ENCODE measurements around the gene KRT85.

The KRT85 gene

GRCh38 chr12:52334185-52334584, 33.1 kb downstream of the KRT85 start:
- TF ChIP-seq ZFX (IDR thresholded peaks at IDR 0.05; ENCODE audit: borderline replicate concordance) (no peak), CTCF (IDR thresholded peaks at IDR 0.05) (no peak)
- no peak overlapping the region for H3K27ac ChIP-seq

- H3K27ac ChIP-seq = no peak overlapping the region
- TF ChIP-seq CTCF (IDR thresholded peaks at IDR 0.05) (no peak), ZFX (IDR thresholded peaks at IDR 0.05; ENCODE audit: borderline replicate concordance) (no peak)
These were observed 34.0 kb downstream of the KRT85 start for GRCh38 chr12:52333321-52333720.

- TF ChIP-seq ZFX (IDR thresholded peaks at IDR 0.05; ENCODE audit: borderline replicate concordance) (no peak), CTCF (IDR thresholded peaks at IDR 0.05) (no peak)
- H3K27ac ChIP-seq = no peak overlapping the region
These were observed 34.9 kb downstream of the KRT85 start for GRCh38 chr12:52332381-52332780.

DNA sequence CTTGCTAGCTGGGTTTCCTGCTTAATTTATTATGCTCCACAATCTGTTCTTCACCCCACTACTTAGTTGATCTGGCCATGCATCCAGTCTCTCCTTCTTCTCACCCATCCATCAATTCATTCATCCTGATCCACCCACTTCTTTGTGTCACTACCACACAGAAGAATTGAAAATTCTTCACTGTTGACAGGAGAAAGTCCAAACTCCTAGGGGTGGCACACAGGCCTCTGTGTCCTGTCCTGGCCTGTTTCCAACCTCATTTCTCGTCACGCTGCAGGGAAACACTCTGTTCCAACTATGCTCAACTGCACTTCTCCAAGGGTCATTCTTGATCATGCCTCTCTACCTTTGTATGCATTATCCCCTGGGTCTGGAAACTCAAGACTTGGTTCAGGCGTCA, 35.4 kb downstream of the KRT85 start:
- H3K27ac ChIP-seq = no peak overlapping the region
- TF ChIP-seq CTCF (IDR thresholded peaks at IDR 0.05) (no peak), ZFX (IDR thresholded peaks at IDR 0.05; ENCODE audit: borderline replicate concordance) (no peak)

DNA sequence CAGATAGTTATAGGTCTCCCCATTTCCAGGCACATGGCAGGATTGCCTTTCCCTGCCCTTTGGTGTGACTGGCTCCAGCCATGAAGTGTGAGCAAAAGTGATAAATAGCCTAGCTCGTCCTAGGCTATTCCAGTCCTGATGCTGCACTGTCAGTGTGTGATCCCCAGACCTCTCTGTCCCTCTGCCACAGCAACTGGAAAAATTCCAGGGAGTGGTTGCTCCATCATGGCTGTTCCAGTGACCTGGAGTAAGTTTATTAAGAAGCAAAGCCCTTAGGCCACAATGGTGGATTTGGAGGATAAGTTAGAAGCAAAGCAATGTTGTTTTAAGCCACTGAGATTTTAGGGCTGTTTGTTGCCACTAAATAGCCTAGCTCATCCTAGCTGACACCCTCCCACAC, 36.2 kb downstream of the KRT85 start:
- no peak for TF ChIP-seq ZFX (IDR thresholded peaks at IDR 0.05; ENCODE audit: borderline replicate concordance)
- TF ChIP-seq CTCF (IDR thresholded peaks at IDR 0.05) = no peak
- H3K27ac ChIP-seq = no peak overlapping the region

GRCh38 chr12:52327830-52328500, 39.3 kb downstream of the KRT85 start:
- H3K27ac ChIP-seq = no peak overlapping the region
- peak; percentile 6 for TF ChIP-seq CTCF (IDR thresholded peaks at IDR 0.05)
- TF ChIP-seq ZFX (IDR thresholded peaks at IDR 0.05; ENCODE audit: borderline replicate concordance) = no peak

- no peak overlapping the region for H3K27ac ChIP-seq
These were observed 40.0 kb downstream of the KRT85 start for GRCh38 chr12:52327052-52327829.

More at GRCh38 chr12:52327052-52327829, 40.0 kb downstream of the KRT85 start:
- TF ChIP-seq ZFX (IDR thresholded peaks at IDR 0.05; ENCODE audit: borderline replicate concordance) = no peak
- peak; percentile 100 for TF ChIP-seq CTCF (IDR thresholded peaks at IDR 0.05)

All from 22Rv1 (cell line).